Daoy (cell line): ENCODE measurements around the gene DOCK10. TPM values are rescaled to one million over a fixed set of nuclear protein-coding genes. Genes with fewer than 3 reads are reported as not detected.

ENCODE experiments used
- DNase-seq: peaks from one replicate; pipeline ENCODE4 v3.0.0-alpha.2; 2015; ENCODE audit warnings: low read depth
- total RNA-seq: library from RNA; depleted of rRNA; stranded (reverse); fragments of >200 nt; shearing (Covaris generic); gene quantifications from 2 replicates; pipeline ENCODE4 v1.2.3, GENCODE V29; 2014

DOCK10 gene
- total RNA-seq, 1 experiment from 2014 or later = 37.2 TPM

- no peak for DNase-seq
Observed at GRCh38 chr2:224776795-224777558, 265.3 kb downstream of the DOCK10 start.

DNA sequence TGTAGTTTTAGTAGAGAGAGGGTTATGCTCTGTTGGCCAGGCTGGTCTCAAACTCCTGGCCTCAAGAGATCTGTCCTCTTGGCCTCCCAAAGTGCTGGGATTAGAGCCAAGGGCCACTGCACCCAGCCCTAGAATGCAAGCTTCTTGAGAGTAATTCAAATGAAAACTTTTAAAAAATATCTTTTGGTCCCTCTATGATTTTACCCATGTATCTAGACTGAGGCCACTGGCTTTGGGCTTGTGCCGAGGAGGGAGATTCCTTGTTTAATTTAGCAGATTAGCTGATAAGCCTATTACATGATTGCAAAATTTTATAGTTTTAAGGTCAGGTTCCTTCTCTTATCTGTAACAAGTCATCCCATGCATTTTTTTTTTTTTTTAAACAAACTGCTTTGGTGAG lies 266.6 kb downstream of the DOCK10 start:
- no peak for DNase-seq

GRCh38 chr2:224774735-224775134 lies 267.5 kb downstream of the DOCK10 start:
- no peak for DNase-seq

DNA sequence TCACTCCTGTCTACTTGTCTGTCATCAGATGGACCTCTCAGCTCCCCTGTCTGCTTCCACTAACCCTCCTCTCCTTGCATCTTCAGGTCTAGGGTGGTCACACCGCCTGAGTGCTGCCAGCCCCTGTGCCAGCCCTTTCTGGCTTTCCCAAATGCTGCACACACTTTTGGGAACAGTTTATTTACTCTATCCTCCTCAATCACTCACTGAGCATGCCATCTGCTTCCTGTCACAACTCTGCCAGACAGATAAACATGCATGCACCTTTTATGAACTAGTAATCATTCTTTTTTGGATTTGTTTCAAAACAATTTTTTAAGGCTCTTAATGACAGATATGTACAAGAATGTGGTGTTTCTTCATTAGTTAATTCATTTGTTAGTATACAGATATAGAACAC lies 269.8 kb downstream of the DOCK10 start:
- DNase-seq = no peak

DNA sequence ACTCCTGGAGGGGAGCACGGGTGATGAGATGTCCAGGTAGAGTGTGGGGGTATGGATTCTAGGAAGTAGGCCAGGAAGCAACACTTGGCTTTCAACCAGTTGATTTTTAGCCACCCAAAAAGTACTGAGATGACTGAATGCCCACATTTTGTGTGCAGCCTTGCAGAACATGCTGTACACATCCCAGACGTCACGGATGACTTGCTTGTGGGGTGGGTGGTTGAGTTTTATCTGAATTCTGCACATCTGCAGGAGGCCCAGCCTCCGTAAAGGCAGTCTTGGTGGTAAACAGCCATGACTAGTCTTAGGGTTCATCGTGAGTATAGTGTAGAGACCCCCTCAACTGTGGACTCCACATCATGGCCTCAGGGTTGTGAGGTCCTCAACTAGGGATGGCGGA lies 272.8 kb downstream of the DOCK10 start:
- no peak for DNase-seq

GRCh38 chr2:224764565-224765236 lies 277.6 kb downstream of the DOCK10 start:
- DNase-seq = no peak

DNA sequence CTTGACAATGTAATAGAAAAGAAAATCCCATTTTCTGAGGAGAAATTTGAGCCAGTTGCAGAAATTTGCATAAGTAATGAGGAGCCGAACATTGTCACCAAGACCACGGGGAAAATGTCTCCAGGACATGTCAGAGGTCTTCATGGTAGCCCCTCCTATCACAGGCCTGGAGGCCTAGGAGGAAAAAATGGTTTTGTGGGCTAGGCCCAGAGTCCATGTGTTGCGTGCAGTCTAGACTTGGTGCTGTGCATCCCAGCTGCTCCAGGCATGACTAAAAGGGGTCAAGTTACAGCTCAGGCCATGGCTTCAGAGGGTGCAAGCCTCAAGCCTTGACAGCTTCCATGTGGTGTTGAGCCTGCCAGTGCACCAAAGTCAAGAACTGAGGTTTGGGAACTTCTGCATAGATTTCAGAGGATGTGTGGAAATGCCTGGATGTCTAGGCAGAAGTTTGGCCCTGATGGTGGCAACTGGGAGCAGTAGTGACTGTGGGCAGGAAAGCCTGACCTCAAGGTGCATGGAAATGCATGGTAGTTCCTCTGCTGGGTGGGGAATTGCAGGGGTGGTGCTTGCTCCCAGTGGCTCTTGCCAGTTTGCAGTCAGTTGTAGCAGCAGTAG lies 284.2 kb downstream of the DOCK10 start:
- DNase-seq = no peak

DNA sequence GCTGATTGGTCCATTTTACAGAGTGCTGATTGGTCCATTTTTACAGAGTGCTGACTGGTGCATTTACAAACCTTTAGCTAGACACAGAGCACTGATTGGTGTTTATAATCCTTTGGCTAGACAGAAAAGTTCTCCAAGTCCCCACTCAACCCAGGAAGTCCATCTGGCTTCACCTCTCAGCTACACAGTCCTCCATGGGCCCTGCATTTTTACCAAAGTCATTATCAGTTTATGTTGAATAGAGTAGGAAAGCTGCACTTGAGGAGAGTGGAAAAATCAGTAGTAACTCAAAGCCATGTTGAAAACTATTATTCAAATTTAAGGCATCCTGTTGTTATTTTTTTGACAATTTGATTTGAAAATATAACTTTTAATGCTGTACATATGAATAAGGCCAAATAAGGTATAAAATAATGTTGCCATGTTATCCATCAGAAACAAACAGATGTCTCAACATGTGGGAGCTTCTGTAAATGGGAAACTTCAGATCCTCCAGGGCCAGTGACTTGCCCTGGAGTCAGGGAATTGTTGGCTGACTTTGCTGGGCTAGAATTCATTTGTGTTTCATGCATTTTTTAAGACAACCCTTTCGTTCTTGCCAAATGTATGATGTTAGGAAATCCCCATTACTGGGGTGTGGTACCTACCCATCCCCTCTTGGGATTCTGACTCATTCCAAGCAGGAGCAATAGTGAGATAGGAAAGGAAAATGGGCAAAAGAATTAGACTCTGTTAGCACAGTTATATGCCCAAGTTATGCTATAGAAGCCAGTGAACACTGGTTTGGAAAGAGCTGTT lies 288.3 kb downstream of the DOCK10 start:
- peak; percentile 29 for DNase-seq

DNA sequence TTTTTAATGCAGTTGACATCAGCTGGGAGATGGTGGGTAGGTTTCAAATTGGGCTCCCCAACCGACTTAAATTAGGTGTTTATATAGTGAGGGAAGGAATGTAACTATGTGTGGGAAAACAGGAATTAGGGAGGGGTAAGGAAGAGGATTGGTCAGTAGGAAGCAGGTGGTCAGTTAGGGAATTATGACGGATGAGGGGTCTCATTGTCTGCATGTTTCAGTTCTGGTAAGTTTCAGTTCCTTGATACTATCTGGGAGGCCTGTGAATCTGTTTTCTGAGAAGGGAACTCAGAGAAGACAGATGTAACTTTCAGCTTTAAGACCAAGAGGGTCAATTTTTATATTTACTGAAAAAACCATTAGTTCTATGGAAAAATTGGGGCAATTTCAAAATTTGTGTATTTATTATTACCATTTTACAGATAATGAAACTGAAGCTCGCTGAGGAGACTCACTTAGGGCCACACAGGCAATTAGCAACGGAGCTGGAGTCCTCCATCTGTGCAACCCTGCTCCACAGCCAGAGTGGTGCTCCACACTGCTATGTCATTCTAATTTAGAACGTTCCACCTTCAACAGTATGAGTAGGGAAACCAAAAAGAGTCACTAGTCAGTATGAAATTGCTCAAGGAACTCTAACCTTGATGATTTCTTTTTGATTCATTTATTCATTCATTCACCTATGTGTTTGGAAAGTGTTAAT lies 290.1 kb downstream of the DOCK10 start:
- DNase-seq = no peak

DNA sequence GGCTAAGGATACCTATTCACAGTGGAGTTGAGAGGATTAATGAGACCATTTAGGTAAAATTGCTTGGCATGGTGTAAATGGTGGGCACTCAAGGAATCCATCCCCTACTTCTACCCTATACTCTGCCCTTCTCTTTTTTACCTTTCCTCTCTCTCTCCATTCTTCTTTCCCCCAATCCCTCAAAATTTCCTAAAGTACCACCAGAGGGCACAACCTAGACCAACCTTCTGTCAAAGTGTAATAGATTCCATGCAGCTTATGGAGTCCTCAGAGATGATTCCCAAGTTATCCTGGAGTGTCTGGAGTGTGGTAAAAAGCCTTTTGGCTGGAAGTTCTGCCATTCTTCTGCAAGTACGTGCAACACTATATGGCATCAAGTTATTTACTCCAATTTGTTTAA lies 293.1 kb downstream of the DOCK10 start:
- DNase-seq = no peak

- no peak for DNase-seq
Observed at GRCh38 chr2:224747765-224748164, 294.5 kb downstream of the DOCK10 start.

GRCh38 chr2:224736227-224736626 lies 306.0 kb downstream of the DOCK10 start:
- DNase-seq = no peak

- DNase-seq = no peak
Observed at GRCh38 chr2:224734949-224735348, 307.3 kb downstream of the DOCK10 start.

GRCh38 chr2:224731665-224732064 lies 310.6 kb downstream of the DOCK10 start:
- no peak for DNase-seq

- no peak for DNase-seq
Observed at GRCh38 chr2:224729435-224729834, 312.8 kb downstream of the DOCK10 start.

DNA sequence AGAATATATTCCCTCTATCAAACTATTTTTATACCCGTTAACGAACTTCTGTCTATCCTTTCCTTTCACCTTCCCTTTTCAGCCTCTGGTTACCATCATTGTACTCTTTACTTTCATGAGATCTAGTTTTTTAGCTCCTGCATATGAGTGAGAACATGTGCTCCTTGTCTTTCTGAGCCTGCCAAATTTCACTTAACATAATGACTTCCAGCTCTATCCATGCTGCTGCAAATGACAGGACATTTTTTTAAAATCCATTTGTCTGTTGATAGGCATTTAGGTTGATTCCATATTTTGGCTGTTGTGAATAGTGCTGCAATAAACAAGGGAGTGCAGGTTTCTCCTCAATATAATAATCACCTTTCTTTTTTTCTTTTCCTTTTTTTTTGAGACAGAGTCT lies 317.9 kb downstream of the DOCK10 start:
- DNase-seq = no peak

DNA sequence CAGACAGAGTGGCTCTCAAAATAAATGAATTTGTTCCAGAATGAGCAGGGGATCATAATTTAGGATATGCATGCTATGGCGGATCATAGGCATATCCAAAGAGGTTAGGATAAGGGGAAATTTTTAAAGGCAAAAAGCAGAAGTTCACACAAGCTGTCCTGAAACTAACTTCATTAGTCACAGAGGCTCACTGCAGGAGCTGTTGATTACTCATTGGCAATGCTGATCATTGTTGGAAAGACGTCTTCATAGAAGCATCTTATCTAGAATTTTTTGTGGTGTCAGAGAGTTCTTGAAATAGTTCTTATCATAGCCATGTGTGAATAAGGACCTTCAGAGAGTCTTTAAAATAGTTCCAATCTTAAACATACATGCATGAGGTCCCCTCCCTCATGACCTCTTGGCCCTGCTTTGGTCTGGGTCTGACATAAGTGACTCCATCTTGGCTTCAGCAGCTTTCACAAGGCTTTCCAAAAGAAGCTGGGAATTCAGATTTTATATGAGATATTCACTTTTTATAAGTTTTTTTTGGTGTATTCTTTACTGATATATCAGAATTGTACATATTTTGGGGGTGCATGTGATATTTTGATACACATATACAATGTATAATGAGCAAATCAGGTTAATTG lies 318.6 kb downstream of the DOCK10 start:
- DNase-seq = no peak

GRCh38 chr2:224722770-224723169 lies 319.5 kb downstream of the DOCK10 start:
- DNase-seq = no peak

GRCh38 chr2:224722250-224722649 lies 320.0 kb downstream of the DOCK10 start:
- DNase-seq = peak; percentile 51

- DNase-seq = no peak
Observed at GRCh38 chr2:224716921-224717320, 325.3 kb downstream of the DOCK10 start.

GRCh38 chr2:224716201-224716600 lies 326.1 kb downstream of the DOCK10 start, which contains the start of gene CCDC195:
Gene CCDC195, minus strand, starts transcription at chr2:224716365. Its CDS starts 0 bp downstream, at chr2:224716365.
- DNase-seq = no peak
